Adrenal gland (tissue), 5 donors: ENCODE measurements around the gene KRTAP2-2.

Experiments used
- POLR2A ChIP-seq, 2 donors: fragments of 450-650 bp; IDR thresholded peaks; one replicate each; pipeline ENCODE4 v1.6.1; 2017; ENCODE audit warnings: antibody characterized with exemption in 2 of 2, mild to moderate bottlenecking in 2 of 2, moderate library complexity in 1 of 2
- TF ChIP-seq, protein P1 (sequence below), 6 experiments: fragments of 450-650 bp in 4 of 6; fragments of 200-600 bp in 2 of 6; sonication (generic) in 1 of 6; IDR thresholded peaks; 1 replicate in 5 of 6; 2 replicates in 1 of 6; pipeline versions ENCODE4 v1.5.1 to v1.8.0; 2016 to 2021; ENCODE audit warnings: antibody characterized with exemption in 6 of 6, mild to moderate bottlenecking in 2 of 6, moderate library complexity in 1 of 6
- donor health status: DM: no; HTN: no; CAD: no.

GRCh38 chr17:41096055-41096454 lies 41.0 kb upstream of the KRTAP2-2 start:
- TF ChIP-seq, protein P1, sequence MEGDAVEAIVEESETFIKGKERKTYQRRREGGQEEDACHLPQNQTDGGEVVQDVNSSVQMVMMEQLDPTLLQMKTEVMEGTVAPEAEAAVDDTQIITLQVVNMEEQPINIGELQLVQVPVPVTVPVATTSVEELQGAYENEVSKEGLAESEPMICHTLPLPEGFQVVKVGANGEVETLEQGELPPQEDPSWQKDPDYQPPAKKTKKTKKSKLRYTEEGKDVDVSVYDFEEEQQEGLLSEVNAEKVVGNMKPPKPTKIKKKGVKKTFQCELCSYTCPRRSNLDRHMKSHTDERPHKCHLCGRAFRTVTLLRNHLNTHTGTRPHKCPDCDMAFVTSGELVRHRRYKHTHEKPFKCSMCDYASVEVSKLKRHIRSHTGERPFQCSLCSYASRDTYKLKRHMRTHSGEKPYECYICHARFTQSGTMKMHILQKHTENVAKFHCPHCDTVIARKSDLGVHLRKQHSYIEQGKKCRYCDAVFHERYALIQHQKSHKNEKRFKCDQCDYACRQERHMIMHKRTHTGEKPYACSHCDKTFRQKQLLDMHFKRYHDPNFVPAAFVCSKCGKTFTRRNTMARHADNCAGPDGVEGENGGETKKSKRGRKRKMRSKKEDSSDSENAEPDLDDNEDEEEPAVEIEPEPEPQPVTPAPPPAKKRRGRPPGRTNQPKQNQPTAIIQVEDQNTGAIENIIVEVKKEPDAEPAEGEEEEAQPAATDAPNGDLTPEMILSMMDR (IDR thresholded peaks at IDR 0.05) = no peak
- no peak for TF ChIP-seq POLR2A (IDR thresholded peaks at IDR 0.05)
